ENCODE measurements around the gene SUGCT.

SUGCT gene

DNA sequence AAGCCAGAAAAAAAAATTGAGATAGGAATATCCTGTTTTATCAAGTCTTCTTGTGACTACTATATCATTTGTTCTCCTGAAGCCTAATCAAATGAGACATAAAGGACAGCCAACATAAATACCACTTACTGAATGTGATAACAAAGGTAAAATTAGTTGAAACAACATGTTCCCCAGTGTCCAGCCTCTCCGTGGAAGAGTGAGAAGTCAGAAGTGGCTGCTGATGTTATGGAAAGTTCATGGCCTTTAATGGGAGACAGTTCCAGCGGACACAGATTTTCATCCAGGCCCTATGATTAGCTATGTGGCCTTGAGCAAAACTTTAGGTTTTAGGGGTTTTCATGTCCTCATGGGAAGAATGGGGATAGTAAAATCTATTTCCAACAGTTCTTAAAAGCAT lies 724.3 kb downstream of the SUGCT start:
- DNase-seq (ENCODE audit: low read depth, low spot score): no peak

- DNase-seq (ENCODE audit: low read depth, low spot score): no peak
Measured at GRCh38 chr7:40859965-40860543, 725.2 kb downstream of the SUGCT start.

DNA sequence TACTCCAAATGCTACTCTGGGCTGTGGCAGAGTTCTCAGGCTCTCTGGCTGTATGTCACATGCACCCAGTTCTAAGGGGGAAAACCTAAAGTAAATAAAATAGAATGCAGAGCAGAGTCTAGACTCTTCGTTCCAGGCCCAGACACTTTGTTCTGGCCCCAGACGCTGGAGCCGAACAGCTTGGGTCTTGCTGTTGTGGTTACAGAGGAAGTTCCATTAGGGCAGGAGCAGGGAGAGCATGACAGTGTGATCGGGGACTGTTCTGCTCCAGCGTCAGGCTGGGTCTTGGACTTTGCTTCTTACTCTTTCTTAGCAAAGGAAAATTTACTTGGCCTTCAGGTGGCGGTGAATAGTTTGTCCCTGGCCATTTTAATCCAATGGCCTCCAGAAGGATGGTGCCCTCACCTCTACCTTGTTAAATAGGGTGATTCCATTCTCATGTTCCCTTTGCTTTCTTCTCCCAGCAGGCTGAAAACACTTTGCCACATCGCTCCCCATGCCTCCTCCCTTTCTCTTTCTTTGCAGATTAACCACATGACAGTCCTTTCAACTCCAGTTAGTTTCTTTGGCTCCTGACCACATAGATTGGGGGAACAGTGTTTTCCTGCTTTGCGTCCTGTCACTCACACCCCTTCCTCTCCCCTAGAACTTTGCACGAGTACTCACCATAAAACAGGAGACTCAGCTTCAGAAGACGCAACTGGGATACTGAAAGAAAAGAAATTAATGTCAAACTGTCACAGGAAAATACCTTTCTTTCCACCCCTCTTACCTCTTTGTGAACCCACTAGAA lies 730.8 kb downstream of the SUGCT start:
- DNase-seq (ENCODE audit: low read depth, low spot score): no peak

- no peak for DNase-seq (ENCODE audit: low read depth, low spot score)
Measured at GRCh38 chr7:40866601-40867000, 731.8 kb downstream of the SUGCT start.

DNA sequence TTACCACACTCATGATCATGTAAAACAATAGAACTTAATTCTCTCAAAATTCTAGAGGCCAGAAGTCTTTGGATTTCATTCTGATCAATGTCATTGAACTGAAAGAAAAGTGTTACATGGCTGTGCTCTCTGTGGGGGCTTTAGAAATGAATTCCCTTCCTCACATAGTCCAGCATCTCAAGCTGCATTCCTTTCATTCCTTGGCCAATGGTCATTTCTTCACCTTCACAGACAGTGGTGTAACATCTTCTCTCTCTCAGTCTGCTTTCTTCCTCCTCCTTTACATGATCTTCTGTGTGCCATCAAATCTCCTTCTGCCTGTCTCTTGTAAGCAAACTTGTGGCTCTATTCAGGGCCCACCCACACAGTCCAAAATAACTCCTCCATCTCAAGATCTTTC lies 735.3 kb downstream of the SUGCT start:
- no peak for DNase-seq (ENCODE audit: low read depth, low spot score)

DNA sequence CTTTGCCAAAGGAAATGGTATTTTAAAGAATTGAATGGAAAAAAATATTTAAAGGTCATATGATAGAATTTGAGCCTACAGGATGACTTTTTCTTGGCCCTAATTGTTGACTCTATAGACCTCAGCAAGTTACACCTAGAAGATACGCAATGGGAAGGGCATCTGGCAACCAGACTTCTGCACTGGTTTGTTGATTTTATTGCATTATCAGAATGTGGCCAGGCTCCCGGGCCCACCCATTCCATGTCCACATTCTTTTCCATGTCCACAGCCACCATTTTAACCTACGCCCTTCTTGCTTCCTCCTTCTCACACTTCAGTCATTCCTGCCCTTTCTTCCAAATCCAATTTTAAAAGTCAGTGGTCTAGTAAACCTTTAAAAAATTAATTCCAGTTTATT lies 738.4 kb downstream of the SUGCT start:
- DNase-seq (ENCODE audit: low read depth, low spot score): no peak

DNA sequence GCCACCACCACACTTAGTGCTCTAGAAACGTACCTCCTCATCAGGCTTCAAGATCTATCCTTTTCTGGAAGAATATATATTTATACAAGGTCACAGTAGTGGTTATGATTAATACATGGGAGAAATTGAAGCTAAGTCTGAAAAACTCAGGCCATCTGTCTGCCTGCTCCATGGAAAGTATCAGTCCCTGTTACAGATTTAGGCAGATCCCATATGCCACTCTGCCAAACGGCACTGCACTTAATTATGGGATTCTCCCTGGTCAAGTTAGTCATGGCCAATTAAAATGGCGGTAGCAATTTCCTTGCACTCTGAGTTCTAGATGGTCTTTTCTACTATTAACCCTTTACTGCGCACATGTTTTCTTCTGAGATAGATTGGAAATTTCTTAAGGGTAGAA lies 740.0 kb downstream of the SUGCT start:
- no peak for DNase-seq (ENCODE audit: low read depth, low spot score)

DNA sequence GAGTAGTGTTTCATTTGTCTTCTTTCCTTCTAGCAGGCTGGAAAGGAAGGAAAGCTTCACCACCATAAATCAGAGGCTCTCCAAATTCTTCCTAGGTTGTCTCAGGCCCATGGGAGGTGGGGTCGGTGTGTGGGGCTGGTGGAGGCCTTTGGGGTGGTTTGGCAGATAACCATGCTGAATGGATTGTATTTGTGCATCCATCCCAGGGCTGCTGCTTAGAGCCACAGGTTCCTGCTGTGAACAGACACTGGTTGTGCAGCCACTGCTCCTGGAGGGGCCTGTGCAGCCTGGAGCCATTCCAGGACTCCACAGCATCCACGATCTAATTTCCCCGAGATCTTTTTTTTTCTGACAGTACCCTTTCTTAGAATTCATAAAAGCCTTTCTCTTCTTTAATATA lies 741.8 kb downstream of the SUGCT start:
- DNase-seq (ENCODE audit: low read depth, low spot score): peak; percentile 18

- DNase-seq (ENCODE audit: low read depth, low spot score): no peak
Measured at GRCh38 chr7:40879941-40880543, 745.2 kb downstream of the SUGCT start.

- DNase-seq (ENCODE audit: low read depth, low spot score): no peak
Measured at GRCh38 chr7:40880581-40880980, 745.8 kb downstream of the SUGCT start.

GRCh38 chr7:40881405-40881926 lies 746.7 kb downstream of the SUGCT start:
- DNase-seq (ENCODE audit: low read depth, low spot score): no peak

DNA sequence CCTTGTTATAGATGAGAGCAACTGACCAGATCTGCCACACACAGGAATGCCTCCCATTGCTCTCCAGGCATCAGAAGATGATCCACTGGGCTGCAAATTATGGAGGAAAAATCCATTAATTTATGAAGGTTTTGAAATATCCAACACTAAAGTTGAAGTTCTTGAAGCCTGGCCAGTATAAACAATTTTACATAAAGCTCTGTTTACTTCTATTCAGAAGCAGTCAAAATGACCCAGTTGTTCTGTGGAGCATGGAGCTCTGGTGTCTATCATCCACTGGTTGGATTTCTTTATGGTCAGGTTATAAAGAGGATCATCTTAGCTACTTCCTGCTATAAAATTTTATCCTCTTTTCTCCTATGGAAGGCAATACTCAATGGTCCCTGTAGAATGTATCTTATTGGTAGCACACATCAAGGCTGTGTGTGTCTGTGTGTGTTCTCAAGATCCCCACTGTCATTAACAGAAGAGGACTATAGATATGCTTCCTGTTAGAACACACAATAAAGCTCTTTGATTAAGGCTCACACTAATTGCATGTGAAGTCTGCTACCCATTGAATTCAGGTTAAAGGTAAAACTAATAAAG lies 747.4 kb downstream of the SUGCT start:
- DNase-seq (ENCODE audit: low read depth, low spot score): no peak

- DNase-seq (ENCODE audit: low read depth, low spot score): no peak
Measured at GRCh38 chr7:40883826-40884225, 749.0 kb downstream of the SUGCT start.

GRCh38 chr7:40884241-40884640 lies 749.4 kb downstream of the SUGCT start:
- peak; percentile 90 for DNase-seq (ENCODE audit: low read depth, low spot score)

DNA sequence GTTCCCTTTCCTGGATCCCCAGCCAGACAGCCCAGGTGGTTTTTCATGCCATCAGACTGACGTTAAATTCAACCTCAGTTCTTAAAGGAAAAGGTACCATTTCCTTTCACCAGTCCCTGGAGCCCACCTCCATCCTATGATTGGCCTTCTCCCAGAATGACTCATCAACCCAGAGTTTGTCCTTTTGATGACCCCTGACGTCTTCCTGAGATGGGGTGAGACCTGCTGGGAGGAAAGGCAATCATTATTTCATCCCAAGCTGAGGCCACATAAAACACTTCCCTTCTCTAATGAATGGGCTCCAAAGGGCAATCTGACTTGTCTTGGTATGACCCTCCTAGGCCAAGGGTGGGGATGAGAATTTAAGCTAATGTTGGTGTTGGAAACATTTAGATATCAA lies 750.7 kb downstream of the SUGCT start:
- peak; percentile 36 for DNase-seq (ENCODE audit: low read depth, low spot score)

- no peak for DNase-seq (ENCODE audit: low read depth, low spot score)
Measured at GRCh38 chr7:40887099-40887498, 752.3 kb downstream of the SUGCT start.

GRCh38 chr7:40888499-40888898 lies 753.7 kb downstream of the SUGCT start:
- no peak for DNase-seq (ENCODE audit: low read depth, low spot score)

DNA sequence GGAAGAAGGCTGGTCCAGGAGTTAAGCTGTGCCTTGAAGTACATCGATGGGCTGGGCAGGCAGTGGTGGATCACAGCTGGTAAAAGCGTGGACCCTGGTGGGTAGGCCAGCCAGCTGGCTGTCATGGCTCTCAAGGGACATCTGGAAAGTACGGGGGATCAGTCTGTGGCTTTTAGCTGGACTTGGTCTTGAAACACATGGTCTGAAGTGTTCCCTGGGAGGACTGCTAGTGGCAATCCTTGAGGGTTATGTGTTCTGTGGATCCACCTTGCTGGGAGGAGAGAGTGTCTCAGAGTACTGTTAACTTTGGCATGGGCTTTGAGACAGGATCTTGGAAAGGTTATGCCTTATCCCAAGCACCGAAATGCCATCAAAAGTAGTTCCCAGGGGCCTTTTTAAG lies 754.3 kb downstream of the SUGCT start:
- DNase-seq (ENCODE audit: low read depth, low spot score): no peak

GRCh38 chr7:40889539-40889938 lies 754.7 kb downstream of the SUGCT start:
- DNase-seq (ENCODE audit: low read depth, low spot score): no peak

DNA sequence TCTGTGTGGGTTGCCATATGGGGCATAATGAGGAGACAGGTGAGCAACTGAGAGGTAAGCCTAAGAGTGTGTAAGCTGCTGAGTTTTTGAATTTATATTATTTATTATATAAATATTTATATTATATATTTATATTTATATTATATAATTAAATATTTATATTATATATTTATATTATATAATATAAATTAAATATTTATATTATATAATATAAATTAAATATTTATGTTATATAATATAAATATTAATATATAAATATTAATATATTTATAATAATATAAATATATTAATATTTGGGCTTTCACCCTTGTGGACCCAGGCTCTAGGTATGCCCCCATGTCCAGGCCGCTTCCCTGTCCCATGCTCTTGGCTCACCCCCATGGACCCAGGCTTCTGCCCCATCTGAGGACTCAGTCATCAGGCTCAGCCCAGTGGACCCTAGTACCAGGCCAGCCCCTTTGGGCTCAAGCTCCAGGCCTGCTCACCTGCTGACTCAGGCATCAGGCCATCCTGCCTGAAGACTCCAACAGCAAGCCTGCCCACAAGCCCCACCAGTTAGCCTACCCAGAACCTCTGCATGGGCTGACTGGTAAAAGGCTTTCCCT lies 755.4 kb downstream of the SUGCT start:
- no peak for DNase-seq (ENCODE audit: low read depth, low spot score)

DNA sequence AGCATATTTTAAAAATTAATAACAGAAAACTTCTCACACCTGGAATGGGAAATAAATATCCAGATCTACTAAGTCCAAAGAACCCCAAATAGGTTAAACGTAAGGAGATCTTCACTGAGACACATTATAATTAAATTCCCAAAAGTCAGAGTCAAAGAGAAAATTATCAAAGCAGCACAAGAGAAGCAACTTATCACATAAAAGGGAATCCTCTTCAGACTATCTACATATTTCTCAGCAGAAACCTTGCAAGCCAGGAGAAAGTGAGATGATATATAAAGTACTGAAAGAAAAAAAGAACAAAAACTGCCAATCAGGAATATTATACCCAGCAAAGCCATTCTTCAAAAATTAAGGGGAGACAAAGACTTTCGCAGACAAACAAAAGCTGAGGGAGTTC lies 756.4 kb downstream of the SUGCT start:
- no peak for DNase-seq (ENCODE audit: low read depth, low spot score)

- no peak for DNase-seq (ENCODE audit: low read depth, low spot score)
Measured at GRCh38 chr7:40899151-40899550, 764.3 kb downstream of the SUGCT start.

All from smooth muscle cell of the brain vasculature (primary cell).